Stimulated activated effector memory CD8-positive, alpha-beta T cell treated with anti-CD3 and anti-CD28 coated beads, Interleukin-12 subunit alpha, Interleukin-12 subunit beta, amount 100 ng/mL, for 72 hours (primary cell): Measurements from ENCODE around the gene ARL8A.
"Not testable (repeated sequence)": the region's sequence is repeated elsewhere in the genome, so short reads cannot be mapped to it uniquely, and the experiment has no call there.

Experiments used
- ATAC-seq: fragments of 150-1000 bp; cut with Tn5 transposase; 2 replicates; pipeline ENCODE4 v1.10.0; 2021
- DNase-seq, 2 donors: peaks; one replicate each; pipeline ENCODE4 v3.0.0; 2021 to 2022; ENCODE audit warnings: low spot score in 2 of 2
- H3K27ac Mint-ChIP-seq: one replicate; pipeline ENCODE4 v1.8.0; 2022; ENCODE audit warnings: mild to moderate bottlenecking, mixed read lengths
- H3K36me3 Mint-ChIP-seq: one replicate; pipeline ENCODE4 v1.8.0; 2022; ENCODE audit warnings: mild to moderate bottlenecking, mixed read lengths
- H3K4me1 Mint-ChIP-seq: one replicate; pipeline ENCODE4 v1.8.0; 2022; ENCODE audit warnings: mixed read lengths
- H3K4me3 Mint-ChIP-seq: one replicate; pipeline ENCODE4 v1.8.0; 2022; ENCODE audit warnings: mild to moderate bottlenecking, mixed read lengths
- H3K9me3 Mint-ChIP-seq: one replicate; pipeline ENCODE4 v1.8.0; 2022; ENCODE audit warnings: mixed read lengths

Gene ARL8A

GRCh38 chr1:202144402-202145067 is at the start of gene ARL8A:
ARL8A (minus strand) TSS chr1:202144737; CDS start chr1:202144572, 165 bp downstream.
- Mint-ChIP-seq H3K27ac (peak within 1 kb of the TSS; percentile 99), H3K4me3 (peak within 1 kb of the TSS; percentile 99), H3K36me3 (peaks cover 55% of the 10 kb centered on the region), H3K4me1 (peaks cover 31% of the 10 kb centered on the region), H3K9me3 (no peaks in the 10 kb centered on the region)
- ATAC-seq (peak; percentile 75), DNase-seq (peak; percentile 60 to 83)

DNA sequence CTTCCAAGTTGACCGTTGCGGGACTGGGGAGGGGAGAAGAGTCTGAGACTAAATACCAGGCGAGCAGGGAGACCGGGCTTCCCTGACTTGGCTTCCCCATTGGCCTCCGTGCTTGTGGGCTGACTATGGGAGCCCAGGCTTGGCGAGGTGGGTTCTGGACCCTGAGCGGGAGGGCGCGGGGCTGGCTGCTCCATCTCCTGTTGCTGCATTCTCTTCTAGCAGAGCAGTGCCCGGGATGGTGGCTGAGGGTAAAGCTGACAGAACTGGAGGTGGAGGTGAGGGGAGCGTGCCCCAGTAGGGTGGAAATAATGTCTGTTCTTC is 49.8 kb upstream of the ARL8A start:
- peaks cover 39% of the 10 kb centered on the region for H3K4me1 Mint-ChIP-seq
- peak overlapping the region; percentile 48 for H3K27ac Mint-ChIP-seq
- no peaks in the 10 kb centered on the region for H3K36me3 Mint-ChIP-seq
- DNase-seq (no peak), ATAC-seq (no peak)
- no peaks in the 10 kb centered on the region for H3K9me3 Mint-ChIP-seq
- H3K4me3 Mint-ChIP-seq = peak overlapping the region; percentile 61

DNA sequence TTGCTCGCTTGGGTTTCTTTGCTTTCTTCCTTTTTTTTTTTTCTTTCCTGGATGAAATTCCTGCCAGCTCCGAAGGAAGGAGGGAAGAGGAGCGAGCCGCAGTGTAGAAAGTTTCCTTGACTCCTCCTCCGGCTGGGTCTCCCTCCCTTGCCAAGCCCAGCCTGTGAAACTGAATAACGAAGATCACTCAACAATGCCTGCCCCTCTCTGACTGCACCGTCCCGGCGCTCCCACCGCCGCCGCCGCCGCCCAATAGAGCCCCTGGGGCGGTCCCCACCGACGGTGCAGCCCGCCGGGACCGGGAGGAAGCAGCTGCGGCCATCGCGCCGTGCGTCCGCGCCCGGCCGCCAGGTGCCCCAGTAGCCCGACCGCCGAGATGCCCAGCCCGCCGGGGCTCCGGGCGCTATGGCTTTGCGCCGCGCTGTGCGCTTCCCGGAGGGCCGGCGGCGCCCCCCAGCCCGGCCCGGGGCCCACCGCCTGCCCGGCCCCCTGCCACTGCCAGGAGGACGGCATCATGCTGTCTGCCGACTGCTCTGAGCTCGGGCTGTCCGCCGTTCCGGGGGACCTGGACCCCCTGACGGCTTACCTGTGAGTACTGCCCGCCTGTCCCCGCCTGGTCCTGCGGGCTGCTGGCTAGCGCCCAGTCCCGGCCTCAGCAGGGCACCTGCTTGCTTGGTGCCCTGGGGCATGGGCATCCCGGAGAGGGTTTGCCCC is 49.2 kb upstream of the ARL8A start, which contains the start of gene LGR6:
TSS of gene LGR6 (plus strand) at position 186 of the 714 bp plus-strand sequence. CDS start at position 377, 191 bp downstream.
- ATAC-seq = peak; percentile 12
- no peak for DNase-seq
- Mint-ChIP-seq H3K4me3 (peak within 1 kb of the TSS; percentile 61), H3K27ac (peak within 1 kb of the TSS; percentile 48), H3K9me3 (no peaks in the 10 kb centered on the region), H3K4me1 (peaks cover 34% of the 10 kb centered on the region), H3K36me3 (no peaks in the 10 kb centered on the region)

DNA sequence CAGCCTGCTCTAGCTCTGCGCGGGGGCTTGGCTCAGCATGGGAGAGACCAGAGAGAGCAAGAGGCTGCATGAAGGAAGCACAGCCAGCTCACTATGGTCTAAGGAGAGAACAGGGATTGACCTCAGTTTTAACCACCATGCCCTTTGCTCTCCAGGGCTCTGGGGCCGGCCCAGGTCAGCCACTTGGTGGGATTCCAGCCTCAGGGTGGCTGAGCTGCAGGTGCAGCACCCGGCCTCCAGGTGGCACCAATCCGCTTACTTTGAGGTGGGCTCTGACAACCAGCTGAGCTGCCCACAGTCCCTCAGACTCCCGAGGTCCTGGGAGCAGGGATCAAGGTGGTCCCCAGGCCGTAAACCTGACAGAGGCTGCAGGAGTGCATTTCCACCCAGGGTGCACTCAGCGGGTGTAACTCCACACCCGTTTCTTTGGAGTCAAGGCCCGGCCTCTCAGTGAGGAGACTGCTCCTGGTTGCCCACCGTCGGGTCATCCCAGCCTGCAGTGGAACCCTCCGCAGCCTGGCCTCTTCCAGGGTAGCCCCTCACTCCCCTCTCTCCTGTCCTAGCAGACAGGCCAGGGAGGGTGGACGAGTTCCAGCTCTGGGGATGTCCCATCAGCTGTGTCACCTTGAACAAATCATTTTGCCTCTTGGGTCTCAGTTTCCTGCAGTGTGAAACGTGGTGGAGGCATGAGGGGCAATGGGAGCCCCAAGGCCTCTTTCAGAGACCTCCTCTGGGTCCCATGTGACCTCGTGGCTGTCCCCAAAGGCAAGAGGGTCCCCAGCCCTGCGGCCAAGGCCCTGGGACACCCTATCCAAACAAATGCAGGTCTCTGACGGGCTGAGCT is 48.5 kb upstream of the ARL8A start:
- peak; percentile 51 for ATAC-seq
- peak overlapping the region; percentile 61 for H3K4me3 Mint-ChIP-seq
- peaks cover 29% of the 10 kb centered on the region for H3K4me1 Mint-ChIP-seq
- no peaks in the 10 kb centered on the region for H3K9me3 Mint-ChIP-seq
- no peaks in the 10 kb centered on the region for H3K36me3 Mint-ChIP-seq
- DNase-seq = peak; percentile 61 to 84
- H3K27ac Mint-ChIP-seq = no peak overlapping the region

GRCh38 chr1:202191391-202191790 is 46.9 kb upstream of the ARL8A start:
- peaks cover 20% of the 10 kb centered on the region for H3K4me1 Mint-ChIP-seq
- not testable (repeated sequence) for ATAC-seq, DNase-seq, H3K27ac Mint-ChIP-seq, H3K4me3 Mint-ChIP-seq, H3K9me3 Mint-ChIP-seq, H3K36me3 Mint-ChIP-seq

DNA sequence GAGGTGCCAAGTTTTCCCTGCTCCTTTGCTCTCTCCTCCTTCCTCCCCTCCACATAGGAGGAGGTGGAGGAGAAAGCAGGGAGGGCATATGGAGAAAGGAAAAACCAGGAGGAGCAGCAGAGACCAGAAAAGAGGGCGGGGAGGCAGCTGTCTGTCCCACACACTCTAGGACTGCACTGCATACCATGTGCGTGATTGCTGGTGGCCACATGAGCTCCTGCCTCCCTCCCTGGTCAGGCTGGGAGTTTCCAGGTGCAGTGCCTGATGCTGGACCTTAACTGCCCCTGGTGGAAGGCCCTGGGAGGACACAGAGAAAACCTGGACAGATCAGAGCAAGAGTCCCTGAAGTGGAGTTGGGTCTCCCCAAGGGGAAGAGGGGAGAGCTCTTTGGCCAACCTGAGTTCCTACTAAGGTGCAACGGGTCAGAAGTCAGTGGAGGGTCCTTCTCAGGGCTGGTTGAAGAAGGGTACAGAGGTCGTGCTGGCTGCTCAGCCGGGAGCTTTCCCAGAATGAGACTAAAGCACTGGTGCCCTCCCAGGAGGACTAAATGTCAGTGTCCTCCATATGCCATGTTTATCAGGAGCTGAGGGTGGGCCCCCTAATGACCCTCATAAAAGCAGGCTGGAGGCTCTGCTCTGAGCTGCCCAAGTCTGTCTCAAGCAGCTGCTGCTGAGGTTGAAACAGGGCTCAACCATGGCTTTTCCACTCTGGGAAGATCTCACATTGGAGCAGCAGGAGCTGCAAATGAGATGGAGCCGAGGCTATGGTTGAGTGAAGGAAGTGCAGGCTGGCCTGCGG is 45.6 kb upstream of the ARL8A start:
- DNase-seq (no peak), ATAC-seq (no peak)
- Mint-ChIP-seq H3K4me1 (peaks cover 20% of the 10 kb centered on the region), H3K27ac (no peak overlapping the region), H3K4me3 (no peak overlapping the region), H3K36me3 (no peaks in the 10 kb centered on the region), H3K9me3 (no peaks in the 10 kb centered on the region)

- Mint-ChIP-seq H3K4me1 (peaks cover 24% of the 10 kb centered on the region), H3K27ac (no peak overlapping the region), H3K4me3 (no peak overlapping the region), H3K36me3 (no peaks in the 10 kb centered on the region), H3K9me3 (no peaks in the 10 kb centered on the region)
- DNase-seq (peak; percentile 83 to 90), ATAC-seq (peak; percentile 72)
Measured at GRCh38 chr1:202189001-202189790, 44.7 kb upstream of the ARL8A start.

DNA sequence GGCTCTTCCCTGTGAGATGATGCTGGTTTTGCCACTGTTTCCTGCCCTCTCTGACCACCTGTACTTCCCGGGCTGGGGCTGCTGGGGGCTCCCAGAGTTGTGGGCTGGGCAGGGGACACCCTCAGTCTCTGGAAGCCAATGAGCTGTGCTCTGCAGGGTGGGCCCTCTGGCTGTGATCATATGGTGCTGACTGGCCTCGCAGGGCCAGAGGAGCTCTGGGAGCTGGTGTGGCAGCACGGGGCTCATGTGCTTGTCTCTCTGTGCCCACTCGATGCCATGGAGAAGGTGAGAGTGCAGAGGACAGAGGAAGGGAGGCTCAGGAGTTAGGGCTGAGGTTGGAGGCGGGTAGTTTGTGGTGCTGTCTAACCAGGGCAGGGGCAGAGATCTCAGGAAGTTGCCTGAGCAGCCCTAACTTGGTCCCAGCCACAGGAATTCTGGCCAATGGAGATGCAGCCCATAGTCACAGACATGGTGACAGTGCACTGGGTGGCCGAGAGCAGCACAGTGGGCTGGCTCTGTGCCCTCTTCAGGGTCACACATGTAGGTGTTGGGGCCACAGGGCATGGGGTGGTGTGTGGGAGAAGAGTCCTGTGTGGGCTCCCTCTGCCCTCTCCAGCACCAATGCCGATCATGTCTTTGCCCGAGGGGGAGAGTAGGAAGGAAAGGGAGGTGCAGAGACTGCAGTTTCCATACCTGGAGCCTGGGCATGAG is 43.3 kb upstream of the ARL8A start:
- ATAC-seq (no peak), DNase-seq (no peak)
- peak overlapping the region; percentile 85 for H3K27ac Mint-ChIP-seq
- no peaks in the 10 kb centered on the region for H3K36me3 Mint-ChIP-seq
- H3K4me1 Mint-ChIP-seq = peaks cover 26% of the 10 kb centered on the region
- H3K9me3 Mint-ChIP-seq = no peaks in the 10 kb centered on the region
- H3K4me3 Mint-ChIP-seq = no peak overlapping the region

GRCh38 chr1:202187041-202187671 is 42.6 kb upstream of the ARL8A start:
- H3K36me3 Mint-ChIP-seq = no peaks in the 10 kb centered on the region
- ATAC-seq = no peak
- H3K27ac Mint-ChIP-seq = peak overlapping the region; percentile 85
- H3K4me1 Mint-ChIP-seq = peaks cover 26% of the 10 kb centered on the region
- H3K4me3 Mint-ChIP-seq = no peak overlapping the region
- DNase-seq = no peak
- H3K9me3 Mint-ChIP-seq = no peaks in the 10 kb centered on the region

GRCh38 chr1:202186327-202186726 is 41.8 kb upstream of the ARL8A start:
- no peaks in the 10 kb centered on the region for H3K9me3 Mint-ChIP-seq
- H3K27ac Mint-ChIP-seq = no peak overlapping the region
- no peak overlapping the region for H3K4me3 Mint-ChIP-seq
- DNase-seq = no peak
- peaks cover 26% of the 10 kb centered on the region for H3K4me1 Mint-ChIP-seq
- ATAC-seq = no peak
- no peaks in the 10 kb centered on the region for H3K36me3 Mint-ChIP-seq

DNA sequence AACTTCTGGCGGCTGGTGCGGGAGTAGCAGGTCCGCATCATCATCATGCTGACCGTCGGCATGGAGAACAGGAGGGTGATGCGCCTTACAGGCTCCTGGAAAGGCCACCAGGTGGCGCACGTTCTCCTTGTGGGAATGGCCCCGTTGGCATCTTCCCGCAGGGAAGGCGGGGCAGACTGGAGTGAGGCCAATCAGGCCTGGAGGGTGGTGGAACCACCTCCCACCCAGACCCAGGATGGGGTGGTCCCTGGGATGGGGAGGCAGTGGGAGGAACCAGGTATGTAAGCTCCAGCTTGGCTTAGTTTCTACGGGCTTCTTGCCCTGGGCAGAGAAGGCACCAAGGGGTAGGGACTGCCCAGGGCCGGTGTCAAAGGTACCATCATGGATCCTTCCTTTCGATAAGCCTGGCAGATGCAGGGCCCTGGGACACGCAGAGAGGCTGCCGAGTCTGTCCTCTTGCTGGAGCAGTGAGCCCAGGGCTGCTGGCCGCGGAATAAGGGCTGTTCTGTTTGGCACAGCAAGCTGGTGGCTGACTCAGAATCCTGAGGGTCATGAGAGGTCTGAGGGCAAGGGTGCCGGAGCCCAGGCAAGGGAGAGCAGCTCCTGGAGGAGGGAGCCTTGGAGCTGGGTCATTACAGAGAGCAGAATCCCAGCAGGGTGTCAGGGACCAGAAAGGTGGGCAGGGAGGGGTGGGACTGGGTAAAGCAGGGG is 40.4 kb upstream of the ARL8A start:
- DNase-seq = peak; percentile 60 to 86
- H3K4me3 Mint-ChIP-seq = peak overlapping the region; percentile 33
- peak; percentile 74 for ATAC-seq
- no peak overlapping the region for H3K27ac Mint-ChIP-seq
- no peaks in the 10 kb centered on the region for H3K9me3 Mint-ChIP-seq
- peaks cover 26% of the 10 kb centered on the region for H3K4me1 Mint-ChIP-seq
- H3K36me3 Mint-ChIP-seq = no peaks in the 10 kb centered on the region

GRCh38 chr1:202182040-202182877 is 37.7 kb upstream of the ARL8A start:
- DNase-seq (no peak), ATAC-seq (no peak)
- H3K9me3 Mint-ChIP-seq = no peaks in the 10 kb centered on the region
- peaks cover 26% of the 10 kb centered on the region for H3K4me1 Mint-ChIP-seq
- H3K4me3 Mint-ChIP-seq = no peak overlapping the region
- H3K27ac Mint-ChIP-seq = no peak overlapping the region
- H3K36me3 Mint-ChIP-seq = no peaks in the 10 kb centered on the region
